H1 (cell line): Measurements from ENCODE around the gene CA9. TPM values are rescaled to one million over a fixed set of nuclear protein-coding genes. Genes with fewer than 3 reads are reported as not detected.

Experiments used
- CTCF ChIP-seq, 3 experiments: IDR thresholded peaks; 1 replicate in 2 of 3; 2 replicates in 1 of 3; pipeline versions ENCODE4 v1.5.1 to v1.6.1; 2011; ENCODE audit warnings: low read length in 3 of 3, mild to moderate bottlenecking in 3 of 3, inconsistent platforms in 2 of 3, low read depth in 1 of 3, moderate library complexity in 1 of 3; ENCODE audit not compliant: insufficient read depth in 1 of 3; ENCODE audit errors: control extremely low read depth in 1 of 3
- GTF2F1 ChIP-seq: IDR thresholded peaks from 2 replicates; pipeline ENCODE4 v1.6.1; 2012; ENCODE audit warnings: low read depth, low read length, improper control_type of control experiment, borderline replicate concordance
- SIX5 ChIP-seq: IDR thresholded peaks from 2 replicates; pipeline ENCODE4 v1.6.1; 2011; ENCODE audit warnings: mild to moderate bottlenecking, low read depth, low read length
- polyA plus RNA-seq, 7 experiments: library from polyadenylated mRNA; depleted of rRNA in 3 of 7; stranded (reverse) in 5 of 7; unstranded in 2 of 7; fragments of >200 nt in 5 of 7; fragments of 200-250 nt in 2 of 7; gene quantifications; 1 replicate in 5 of 7; 2 replicates in 1 of 7; 4 replicates in 1 of 7; pipeline versions ENCODE4 v1.2.1 to v1.2.3, GENCODE V29; 2011 to 2013; ENCODE audit warnings: missing spikeins in 2 of 7, mixed read lengths in 2 of 7
- total RNA-seq: library from RNA; stranded (reverse); fragmentation: NEBNext Ultra II Directional; extraction: Animal tissue kit (Norgen Biotek cat#: 25700); gene quantifications from 2 replicates; pipeline ENCODE4 v1.2.1, GENCODE V29; 2021

CA9 gene
- total and polyA plus RNA-seq, 2 of the 8 experiments (the other 6 are each of a cell fraction or from before 2014, with no cell fraction given) = 1.3 to 1.8 TPM

DNA sequence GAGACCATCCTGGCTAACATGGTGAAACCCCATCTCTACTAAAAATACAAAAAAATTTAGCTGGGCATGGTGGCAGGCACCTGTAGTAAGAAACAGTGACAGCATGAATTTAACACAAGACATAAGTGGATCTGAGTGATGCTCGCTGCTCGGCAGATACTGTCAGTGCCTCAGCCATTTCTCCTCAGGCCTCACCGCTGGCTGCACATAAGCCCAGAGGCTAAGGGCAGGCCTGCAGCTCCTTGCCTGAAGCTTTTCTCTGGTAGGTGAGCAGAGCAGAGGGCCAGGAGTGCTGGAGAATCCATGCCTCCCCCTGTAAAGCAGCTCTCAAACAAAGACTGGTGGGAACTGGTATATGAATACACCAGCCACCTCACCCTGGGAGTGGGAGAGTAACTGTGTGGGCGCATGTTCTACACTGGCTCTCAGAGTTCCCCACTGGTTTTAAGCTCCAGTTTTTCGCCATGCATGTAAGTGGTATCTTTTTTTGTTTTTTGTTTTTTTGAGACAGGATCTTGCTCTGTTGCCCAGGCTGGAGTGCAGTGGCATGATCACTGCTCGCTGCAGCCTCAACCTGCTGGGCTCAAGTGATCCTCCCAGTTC, 45.2 kb upstream of the CA9 start (continued):
- no peak for TF ChIP-seq CTCF (IDR thresholded peaks at IDR 0.05; ENCODE audit: control extremely low read depth in 1 of 3, insufficient read depth in 1 of 3, low read depth in 1 of 3, low read length in 3 of 3)
- no peak for TF ChIP-seq GTF2F1
- TF ChIP-seq SIX5 = no peak
